Smooth muscle cell (in vitro differentiated cells): ENCODE measurements around the gene S100A16. TPM values are rescaled to one million over a fixed set of nuclear protein-coding genes. Genes with fewer than 3 reads are reported as not detected.

Source experiments
- DNase-seq: peaks from one replicate; lab custom pipeline; 2025; ENCODE audit not compliant: unreplicated experiment; lab: John Stamatoyannopoulos, UW
- H2AFZ ChIP-seq: fragments of 200-600 bp; sonication (generic); 2 replicates; pipeline ENCODE4 v1.6.0; 2016; ENCODE audit warnings: antibody characterized with exemption, low read depth, mild to moderate bottlenecking
- H3F3A ChIP-seq: fragments of 200-600 bp; sonication (generic); 2 replicates; pipeline ENCODE4 v1.6.0; 2017; ENCODE audit warnings: antibody characterized with exemption, low read depth
- H3K27ac ChIP-seq: fragments of 200-600 bp; sonication (generic); 2 replicates; pipeline ENCODE4 v1.5.1; 2016; ENCODE audit warnings: low read depth, mild to moderate bottlenecking
- H3K27me3 ChIP-seq: fragments of 200-600 bp; sonication (generic); 2 replicates; pipeline ENCODE4 v1.6.1; 2016; ENCODE audit warnings: low read depth, mild to moderate bottlenecking
- H3K36me3 ChIP-seq: fragments of 200-600 bp; sonication (generic); 2 replicates; pipeline ENCODE4 v1.5.1; 2016; ENCODE audit warnings: low read depth
- H3K4me1 ChIP-seq: fragments of 200-600 bp; sonication (generic); 2 replicates; pipeline ENCODE4 v1.5.1; 2016; ENCODE audit warnings: low read depth
- H3K4me2 ChIP-seq: fragments of 200-600 bp; sonication (generic); 2 replicates; pipeline ENCODE4 v1.6.0; 2016; ENCODE audit warnings: mild to moderate bottlenecking
- H3K4me3 ChIP-seq: fragments of 200-600 bp; sonication (generic); 2 replicates; pipeline ENCODE4 v1.5.1; 2016; ENCODE audit warnings: mild to moderate bottlenecking
- H3K79me2 ChIP-seq: fragments of 200-600 bp; sonication (generic); 2 replicates; pipeline ENCODE4 v1.6.0; 2016; ENCODE audit warnings: low read depth, mild to moderate bottlenecking
- H3K9ac ChIP-seq: fragments of 200-600 bp; sonication (generic); 2 replicates; pipeline ENCODE4 v1.6.0; 2016; ENCODE audit warnings: low read depth
- H3K9me3 ChIP-seq: fragments of 200-600 bp; sonication (generic); replicated peaks from 2 replicates; pipeline ENCODE4 v1.5.1; 2016; ENCODE audit warnings: low read depth
- H4K20me1 ChIP-seq: fragments of 200-600 bp; sonication (generic); 2 replicates; pipeline ENCODE4 v1.6.0; 2016; ENCODE audit warnings: low read depth
- CTCF ChIP-seq: fragments of 200-600 bp; sonication (generic); IDR thresholded peaks from 2 replicates; pipeline ENCODE4 v1.5.1; 2017; ENCODE audit warnings: borderline replicate concordance, mild to moderate bottlenecking, antibody characterized with exemption; ENCODE audit not compliant: insufficient read depth, poor library complexity, severe bottlenecking
- WGBS: methylation state at CpG from one replicate; pipeline ENCODE4 v1.1.7; 2016; ENCODE audit warnings: low lambda C conversion rate; 5-methylcytosine and 5-hydroxymethylcytosine counted together
- polyA plus RNA-seq: library from polyadenylated mRNA; unstranded; fragments of >200 nt; fragmentation: Nextera tagmentation; extraction: Ambion mirVana; gene quantifications from 2 replicates; pipeline ENCODE4 v1.2.1, GENCODE V29; 2016
- total RNA-seq: library from RNA; depleted of rRNA; stranded (reverse); fragments of >200 nt; gene quantifications from 2 replicates; pipeline ENCODE4 v1.2.3, GENCODE V29; 2014

The S100A16 gene
- total and polyA plus RNA-seq, 2 experiments from 2014 or later, result 238 to 302 TPM

- H3K9ac ChIP-seq, result no peak overlapping the region
- H3K4me2 ChIP-seq, result no peak overlapping the region
- no peaks in the 10 kb centered on the region for H3K36me3 ChIP-seq
- no peak for TF ChIP-seq CTCF
- no peaks in the 10 kb centered on the region for H3K27me3 ChIP-seq
- 92% methylated on average over 3 of the region's 3 CpGs for WGBS
- no peak overlapping the region for H2AFZ ChIP-seq
- no peaks in the 10 kb centered on the region for H4K20me1 ChIP-seq
- no peak for DNase-seq
- H3K4me3 ChIP-seq, result no peak overlapping the region
- no peaks in the 10 kb centered on the region for H3K4me1 ChIP-seq
- no peaks in the 10 kb centered on the region for H3F3A ChIP-seq
- no peaks in the 10 kb centered on the region for H3K9me3 ChIP-seq
- H3K79me2 ChIP-seq, result no peaks in the 10 kb centered on the region
- no peak overlapping the region for H3K27ac ChIP-seq
Measured at GRCh38 chr1:153652805-153653500, 40.0 kb upstream of the S100A16 start.

- no peak for TF ChIP-seq CTCF
- H3K36me3 ChIP-seq, result no peaks in the 10 kb centered on the region
- WGBS, result 86% methylated on average over 1 of the region's 1 CpG
Measured at GRCh38 chr1:153651771-153652170, 38.8 kb upstream of the S100A16 start.

GRCh38 chr1:153649863-153650235 lies 36.9 kb upstream of the S100A16 start:
- H4K20me1 ChIP-seq, result no peaks in the 10 kb centered on the region
- 95% methylated on average over 2 of the region's 2 CpGs for WGBS
- peaks cover 4% of the 10 kb centered on the region for H3K36me3 ChIP-seq
- no peaks in the 10 kb centered on the region for H3K9me3 ChIP-seq
- no peak overlapping the region for H3K9ac ChIP-seq
- no peaks in the 10 kb centered on the region for H3K79me2 ChIP-seq
- H3F3A ChIP-seq, result peaks cover 15% of the 10 kb centered on the region
- no peaks in the 10 kb centered on the region for H3K27me3 ChIP-seq
- H3K4me2 ChIP-seq, result no peak overlapping the region
- H3K4me3 ChIP-seq, result no peak overlapping the region
- H3K27ac ChIP-seq, result no peak overlapping the region
- TF ChIP-seq CTCF, result no peak
- no peaks in the 10 kb centered on the region for H3K4me1 ChIP-seq
- H2AFZ ChIP-seq, result no peak overlapping the region
- DNase-seq, result no peak

More at GRCh38 chr1:153651771-153652170, 38.8 kb upstream of the S100A16 start:
- no peak overlapping the region for H2AFZ ChIP-seq
- no peaks in the 10 kb centered on the region for H3K4me1 ChIP-seq
- H3K27ac ChIP-seq, result no peak overlapping the region
- no peaks in the 10 kb centered on the region for H3K27me3 ChIP-seq
- no peak for DNase-seq
- H3K4me2 ChIP-seq, result no peak overlapping the region
- H3K4me3 ChIP-seq, result no peak overlapping the region
- H3K9me3 ChIP-seq, result no peaks in the 10 kb centered on the region
- H3K79me2 ChIP-seq, result no peaks in the 10 kb centered on the region
- H4K20me1 ChIP-seq, result no peaks in the 10 kb centered on the region
- no peak overlapping the region for H3K9ac ChIP-seq
- peaks cover 4% of the 10 kb centered on the region for H3F3A ChIP-seq

- H3F3A ChIP-seq, result peaks cover 15% of the 10 kb centered on the region
- DNase-seq, result no peak
- H3K9ac ChIP-seq, result no peak overlapping the region
- 63% methylated on average over 3 of the region's 3 CpGs for WGBS
- no peak for TF ChIP-seq CTCF
- H3K4me3 ChIP-seq, result no peak overlapping the region
- H3K4me2 ChIP-seq, result no peak overlapping the region
- no peaks in the 10 kb centered on the region for H3K4me1 ChIP-seq
- no peak overlapping the region for H2AFZ ChIP-seq
- H4K20me1 ChIP-seq, result peaks cover 1% of the 10 kb centered on the region
- no peaks in the 10 kb centered on the region for H3K27me3 ChIP-seq
- no peak overlapping the region for H3K27ac ChIP-seq
- H3K79me2 ChIP-seq, result no peaks in the 10 kb centered on the region
- H3K9me3 ChIP-seq, result no peaks in the 10 kb centered on the region
- peaks cover 4% of the 10 kb centered on the region for H3K36me3 ChIP-seq
Measured at GRCh38 chr1:153649137-153649862, 36.4 kb upstream of the S100A16 start.
